ENCODE data around the gene TPM2.

Gene TPM2

DNA sequence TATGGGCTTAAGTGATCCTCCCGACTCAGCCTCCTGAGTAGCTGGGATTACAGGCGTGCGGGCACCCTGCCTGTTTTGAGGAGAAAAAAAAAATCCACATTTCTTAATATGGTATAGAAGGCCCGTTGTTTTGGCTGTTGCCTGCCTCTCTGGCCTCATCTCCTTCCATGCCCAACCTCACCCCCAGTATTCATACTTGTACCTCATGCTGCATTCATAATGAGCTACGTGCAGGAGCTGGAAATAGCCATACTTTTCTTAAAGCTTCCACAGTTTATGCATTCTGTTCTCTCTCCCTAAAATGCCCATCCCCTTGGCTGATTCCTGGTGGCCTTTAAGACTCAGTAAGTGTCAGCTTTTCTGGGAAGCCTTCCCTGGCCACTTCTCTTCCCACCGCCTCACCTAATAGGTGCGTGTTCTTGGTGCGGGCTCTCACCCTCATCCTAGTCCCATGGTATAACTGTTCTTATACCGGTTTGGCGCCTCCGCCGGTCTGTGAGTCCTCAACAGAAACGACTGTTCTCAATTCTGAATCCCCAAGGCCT is 2.1 kb upstream of the TPM2 start:
- DNase-seq, result no peak

DNA sequence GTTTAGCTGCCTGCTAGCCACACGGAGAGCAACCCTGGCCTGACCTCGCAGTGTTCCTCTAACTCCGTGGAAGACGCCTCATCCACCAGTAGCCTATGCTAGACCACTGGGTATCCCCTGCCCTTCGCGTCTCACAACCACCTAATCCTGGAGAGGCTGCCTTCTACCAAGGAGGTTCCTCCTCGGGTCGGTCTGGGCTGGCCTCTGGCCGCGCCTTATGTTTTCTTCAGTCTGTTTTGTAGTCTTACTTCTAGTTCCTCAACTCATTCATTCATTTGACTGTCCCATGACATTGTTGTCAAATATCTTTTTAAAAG is 1.6 kb upstream of the TPM2 start:
- DNase-seq, result no peak

DNA sequence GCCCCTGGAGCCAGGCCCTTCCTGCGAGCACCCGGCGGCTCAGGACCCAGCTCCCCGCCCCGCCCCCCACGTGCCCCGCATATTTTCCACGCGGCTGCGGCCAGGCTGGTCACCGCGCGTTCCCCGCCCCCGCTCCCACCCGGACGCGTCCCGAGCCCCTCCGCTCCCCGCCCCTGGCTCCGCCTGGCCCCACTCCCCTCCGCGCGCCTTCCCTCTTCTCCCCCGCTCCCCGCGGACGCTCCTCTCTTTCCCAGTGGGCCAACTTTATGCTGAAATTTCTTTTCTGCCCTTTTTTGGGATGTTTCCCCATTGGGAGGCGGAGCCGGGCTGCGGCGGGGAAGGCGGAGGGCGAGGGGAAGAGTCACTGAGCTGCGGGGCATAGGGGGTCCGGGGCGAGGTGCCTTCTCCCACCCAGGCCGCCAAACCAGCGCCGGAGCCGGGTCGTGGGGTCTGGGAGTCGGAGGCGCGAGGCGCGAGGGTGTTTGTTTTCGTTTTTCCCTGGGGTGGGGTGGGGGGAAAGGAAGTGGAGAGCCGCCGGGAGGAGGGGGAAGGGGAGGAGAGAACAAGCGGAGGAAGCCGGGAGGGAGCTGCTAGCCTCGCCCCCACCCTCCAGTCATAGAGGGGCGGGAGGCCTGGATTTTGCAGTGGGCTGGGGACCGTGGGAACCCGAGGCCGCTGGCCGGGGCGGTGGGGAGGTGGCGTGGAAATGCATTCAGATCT is 1.0 kb upstream of the TPM2 start:
- peak; percentile 84 for DNase-seq

DNA sequence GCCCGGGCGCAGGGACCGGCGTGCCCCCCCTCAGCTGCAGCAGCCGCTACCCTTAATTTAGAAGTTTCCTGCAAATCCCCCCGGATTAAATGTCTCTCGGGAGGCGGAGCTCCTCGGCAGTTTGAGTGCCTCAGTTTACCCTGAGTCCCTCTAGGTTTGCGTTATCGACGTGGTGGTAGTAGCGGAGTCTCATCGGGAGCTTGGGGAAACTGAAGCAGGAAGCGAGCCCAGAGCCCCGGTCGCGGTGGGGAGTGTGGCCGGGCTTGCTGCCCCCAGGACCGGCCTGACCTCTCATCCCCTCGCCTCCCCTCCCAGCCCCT is 529 bp upstream of the TPM2 start:
- DNase-seq, result no peak

DNA sequence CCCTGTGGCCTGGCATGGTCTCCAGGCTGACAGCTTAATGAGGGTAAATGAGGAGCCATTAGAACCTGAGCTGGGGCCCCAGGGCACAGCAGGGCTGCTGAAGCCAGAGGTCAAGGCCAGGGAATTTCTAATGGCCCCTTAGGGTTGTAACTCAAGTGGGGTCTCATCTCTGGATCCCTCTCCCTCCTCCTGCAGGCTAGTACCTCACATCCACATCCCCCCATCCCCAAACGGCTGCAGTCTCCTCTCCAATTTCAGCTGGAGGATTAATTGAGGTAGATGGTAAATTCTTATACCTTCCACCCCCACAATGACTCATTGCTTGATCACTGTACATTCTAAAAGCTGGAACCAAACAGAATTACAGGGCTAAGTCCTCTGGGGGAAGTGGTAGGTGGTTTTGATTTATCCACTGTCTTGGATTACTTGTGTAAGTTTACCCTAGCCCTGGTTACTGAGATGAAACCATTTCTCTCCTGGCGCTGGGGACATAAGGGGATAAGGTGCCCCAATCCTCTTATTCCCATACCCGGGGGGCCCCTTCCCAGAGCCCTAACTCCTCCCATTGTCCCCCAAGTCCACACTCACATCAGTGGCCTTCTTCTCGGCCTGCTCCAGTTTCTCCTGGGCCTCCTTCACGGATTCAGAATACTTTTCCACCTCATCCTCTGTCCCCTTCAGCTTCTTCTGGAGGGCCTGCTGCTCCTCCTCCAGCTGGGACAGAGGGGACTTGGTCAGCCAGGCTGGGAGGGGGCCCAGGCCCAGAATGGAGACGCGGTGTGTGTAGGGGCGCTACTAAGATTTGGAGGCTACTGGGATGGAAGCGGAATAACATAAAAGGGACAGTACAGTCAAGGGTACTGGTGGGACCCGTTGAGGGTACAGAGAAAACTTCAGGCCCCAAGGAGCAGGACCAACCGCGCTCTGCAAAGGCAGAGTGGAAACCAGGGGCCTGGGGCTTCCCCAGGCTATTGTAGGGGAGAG is 875 bp downstream of the TPM2 start:
- peak; percentile 16 for DNase-seq

DNA sequence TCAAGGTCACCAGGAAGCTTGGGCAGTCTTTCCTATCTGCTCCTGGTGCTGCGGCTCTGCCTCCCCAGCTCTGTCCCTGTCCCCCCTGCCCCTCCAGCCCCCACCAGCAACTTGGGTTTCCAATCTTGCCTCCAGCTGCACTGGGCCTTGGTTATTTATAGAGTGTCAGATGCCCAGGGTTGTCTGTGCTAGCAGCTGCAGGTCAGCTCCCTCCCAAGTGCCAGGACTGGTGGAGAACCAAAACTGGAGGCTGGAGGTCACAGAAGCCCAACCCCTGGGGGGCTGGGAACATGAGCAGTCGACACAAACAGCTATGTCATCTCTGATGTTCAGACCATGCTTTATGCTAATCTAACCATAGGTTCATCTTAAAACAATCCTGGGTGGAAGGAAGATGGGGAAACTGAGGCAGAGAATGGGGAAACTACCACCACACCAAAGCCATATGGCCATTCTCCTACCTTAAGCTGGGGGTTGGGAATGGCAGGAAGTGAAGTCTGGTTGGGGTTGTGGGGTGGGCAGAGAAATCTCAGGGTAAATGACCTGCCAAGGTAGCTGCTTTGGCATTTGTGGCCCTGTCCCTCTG is 1.7 kb downstream of the TPM2 start:
- no peak for DNase-seq

DNA sequence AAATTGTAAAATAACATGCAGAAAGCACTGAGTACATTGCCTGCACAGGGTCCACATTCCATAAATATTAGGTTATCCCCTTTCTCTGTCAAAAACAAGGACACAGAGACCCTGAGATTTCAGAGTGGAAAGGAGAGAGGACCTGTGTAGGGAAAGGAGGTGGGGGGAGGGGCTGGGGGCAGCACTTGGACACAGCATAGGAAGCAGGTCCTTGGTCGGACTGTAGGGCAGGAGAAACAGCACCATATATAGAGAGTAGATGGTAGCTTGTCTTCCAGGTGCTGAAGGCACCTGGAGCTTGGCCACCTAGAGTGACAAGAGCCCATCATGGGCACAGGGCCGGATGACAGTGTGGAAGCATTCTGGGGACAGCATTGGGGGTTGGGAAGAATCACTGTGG is 2.4 kb downstream of the TPM2 start:
- no peak for DNase-seq

DNA sequence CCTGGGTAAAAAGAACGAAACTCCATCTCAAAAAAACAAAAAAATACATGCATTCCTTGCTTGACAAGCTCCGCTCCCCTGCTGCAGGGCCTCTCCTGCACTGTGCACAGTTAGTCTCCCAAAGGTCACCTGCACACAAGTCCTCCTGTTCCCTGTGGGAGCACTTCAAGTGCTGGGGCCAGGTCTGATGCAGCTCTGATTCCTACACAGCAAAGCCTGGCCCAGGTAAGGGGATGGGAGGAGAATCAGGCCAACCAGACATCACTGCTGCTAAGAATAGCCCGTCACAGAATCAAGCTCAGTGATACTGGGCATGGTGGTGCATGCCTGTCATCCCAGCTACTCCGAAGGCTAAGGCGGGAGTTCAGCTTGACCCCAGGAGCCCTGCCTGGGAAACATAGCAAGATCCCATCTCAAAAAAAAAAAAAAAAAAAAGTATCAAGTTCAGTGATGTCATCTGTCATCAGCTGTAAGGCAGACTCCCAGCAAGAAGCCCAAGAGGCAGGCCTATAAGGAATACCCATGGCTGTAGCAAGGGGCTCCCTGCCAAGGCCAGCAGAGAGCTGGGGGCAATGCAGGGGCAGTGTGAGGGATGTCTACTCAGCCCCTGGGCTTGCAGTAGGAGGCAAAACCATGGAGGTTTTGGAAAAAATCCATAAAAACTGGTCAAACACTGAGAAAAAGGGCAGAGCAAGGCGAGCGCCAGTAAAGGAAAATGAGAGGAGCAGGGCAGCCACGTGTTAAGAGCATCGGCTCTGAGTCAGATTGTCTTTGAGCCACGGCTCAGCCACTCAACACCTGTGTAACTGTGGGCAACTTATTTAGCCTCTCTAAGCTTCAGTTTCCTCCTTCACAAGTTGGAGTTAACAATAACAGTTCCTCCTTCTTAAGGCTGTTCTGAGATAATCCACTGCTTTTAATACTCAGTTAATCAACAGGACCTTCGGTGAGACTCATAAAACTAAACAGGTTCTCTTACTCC is 3.2 kb downstream of the TPM2 start:
- DNase-seq, result no peak

DNA sequence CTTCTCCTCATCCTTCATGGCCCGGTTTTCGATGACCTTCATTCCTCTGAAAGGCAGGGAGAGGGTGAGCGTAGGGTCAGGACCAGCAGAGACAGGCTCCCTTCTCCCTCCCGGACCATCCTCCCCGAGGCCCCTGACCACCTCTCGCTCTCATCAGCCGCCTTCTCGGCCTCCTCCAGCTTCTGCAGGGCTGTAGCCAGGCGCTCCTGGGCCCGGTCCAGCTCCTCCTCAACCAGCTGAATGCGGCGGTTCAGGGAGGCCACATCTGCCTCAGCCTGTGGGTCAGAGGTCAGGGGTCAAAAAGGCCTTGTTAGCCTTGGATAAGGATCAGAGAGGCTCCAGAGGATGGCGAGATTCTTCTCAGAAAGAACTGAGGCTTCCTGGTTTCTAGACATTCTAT is 4.2 kb downstream of the TPM2 start:
- DNase-seq, result no peak

DNA sequence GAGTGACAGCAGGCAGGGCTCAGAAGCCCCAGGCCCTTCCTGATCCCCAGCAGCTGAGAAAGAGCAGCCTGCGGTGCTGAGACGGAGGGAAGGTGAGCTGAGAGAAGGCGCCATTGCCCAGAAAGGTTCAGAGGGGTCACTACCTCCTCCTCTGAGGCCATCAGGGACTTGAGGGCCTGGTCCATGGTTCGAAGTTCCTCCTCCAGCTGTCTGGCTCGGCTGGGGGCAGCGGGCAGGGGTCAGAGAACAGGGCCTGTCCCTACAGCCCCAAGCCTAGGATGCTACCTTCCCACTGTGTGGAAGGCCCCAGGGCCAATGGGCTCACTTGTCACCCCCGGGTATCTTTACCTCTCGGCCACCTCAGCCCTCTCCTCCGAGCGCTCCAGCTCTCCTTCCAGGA is 4.8 kb downstream of the TPM2 start:
- no peak for DNase-seq

DNA sequence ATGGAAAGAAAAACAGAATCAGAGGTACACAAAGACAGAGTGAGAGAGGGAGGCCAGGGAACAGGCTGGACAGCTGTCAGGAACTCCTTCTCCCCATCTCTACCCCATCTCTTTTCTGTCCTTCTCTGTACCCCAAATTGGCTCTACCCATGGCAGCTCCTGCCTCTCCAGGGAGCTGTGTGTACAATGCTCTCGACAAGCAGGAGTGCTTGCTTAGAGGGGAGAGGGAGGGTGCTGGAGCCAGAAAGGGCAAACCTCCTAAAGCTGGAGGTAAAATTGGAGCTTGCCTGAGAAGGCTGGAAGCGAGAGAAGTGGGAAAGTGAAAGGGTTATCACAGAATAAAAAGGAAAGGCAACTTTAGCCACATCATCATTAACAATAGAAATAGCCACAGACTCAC is 6.4 kb downstream of the TPM2 start:
- DNase-seq, result no peak

DNA sequence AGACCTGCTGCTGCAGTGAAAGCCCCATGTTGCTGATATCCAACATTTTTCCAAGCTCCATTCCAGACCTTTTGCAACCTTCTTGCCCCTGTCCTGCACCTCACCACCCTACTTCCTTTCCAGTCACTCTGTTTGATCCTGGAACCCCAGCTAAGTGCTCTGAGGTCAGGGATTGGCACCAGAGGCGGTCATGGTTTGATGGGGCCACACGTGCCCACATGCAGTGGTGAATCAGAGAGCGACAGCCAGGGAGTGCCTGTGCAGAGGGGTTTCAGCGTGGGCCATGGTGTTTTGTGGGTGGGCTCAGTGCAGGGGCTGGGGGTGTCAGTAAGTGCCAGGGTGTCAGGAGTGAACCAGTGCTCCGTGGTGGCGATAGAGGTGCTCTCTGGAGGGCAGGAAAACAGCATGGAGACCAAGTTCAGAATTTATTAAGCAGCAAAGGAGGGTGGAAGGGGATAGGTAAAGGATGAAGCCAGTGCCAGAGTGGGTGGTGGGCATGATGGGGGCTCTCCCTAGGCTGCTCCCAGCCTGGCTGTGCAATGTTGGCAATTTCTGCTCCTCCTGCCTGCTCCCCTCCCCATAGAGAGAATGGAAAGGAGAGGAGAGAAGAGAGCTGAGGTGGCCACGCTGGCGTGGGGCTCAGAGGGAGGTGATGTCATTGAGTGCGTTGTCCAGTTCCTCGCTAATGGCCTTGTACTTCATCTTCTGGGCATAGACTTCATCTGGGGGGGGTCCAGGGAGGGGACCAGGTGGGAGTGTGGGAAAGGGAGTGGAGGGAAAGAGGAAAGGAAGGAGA is 7.0 kb downstream of the TPM2 start:
- DNase-seq, result no peak

DNA sequence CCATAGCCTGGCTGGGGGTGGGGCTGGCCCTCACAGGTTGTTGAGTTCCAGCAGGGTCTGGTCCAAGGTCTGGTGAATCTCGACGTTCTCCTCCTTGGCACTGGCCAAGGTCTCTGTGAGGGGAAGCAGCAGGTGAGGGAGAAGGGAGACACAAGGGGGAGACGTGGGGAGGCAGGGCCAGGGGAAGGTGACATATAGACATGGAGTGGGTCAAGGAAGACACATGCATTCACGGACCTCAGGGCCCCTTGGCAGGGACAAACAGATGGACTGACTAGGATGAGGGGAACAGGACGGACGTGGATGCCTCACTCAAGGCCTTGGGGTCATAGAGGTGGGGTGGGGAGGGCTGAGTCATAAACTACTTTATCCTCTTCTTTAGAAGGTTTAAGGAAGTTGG is 7.7 kb downstream of the TPM2 start:
- no peak for DNase-seq

DNA sequence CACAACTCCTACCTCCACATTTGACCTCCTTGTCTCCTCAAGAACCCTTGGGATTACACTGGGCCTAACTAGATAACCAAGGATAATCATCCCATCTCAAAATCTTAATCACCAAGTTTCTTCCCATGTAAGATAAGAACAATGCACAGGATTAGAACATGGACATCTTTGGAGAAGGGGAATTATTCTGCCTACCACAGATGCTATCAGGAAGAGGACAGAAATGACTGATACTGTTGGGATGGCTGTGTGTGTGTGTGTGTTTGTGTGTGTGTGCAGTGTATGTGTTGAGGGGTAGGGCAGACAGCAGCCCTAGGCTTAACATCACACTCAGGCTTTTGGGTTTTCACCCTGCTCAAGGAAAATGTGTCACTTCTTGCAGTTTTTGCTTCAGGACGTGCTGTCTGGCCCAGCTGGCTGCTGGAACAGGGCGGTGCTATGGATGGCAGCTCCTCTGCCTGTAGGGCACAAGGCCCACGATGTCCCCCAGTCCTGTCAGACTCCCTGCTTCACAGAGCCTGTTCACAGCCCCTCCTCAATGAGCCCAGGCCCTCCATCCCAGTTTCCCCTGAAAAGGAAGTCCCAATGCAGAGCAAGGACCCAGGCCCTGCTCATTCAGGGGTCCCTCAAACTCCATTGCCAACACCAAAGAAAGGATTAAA is 8.3 kb downstream of the TPM2 start:
- no peak for DNase-seq

DNA sequence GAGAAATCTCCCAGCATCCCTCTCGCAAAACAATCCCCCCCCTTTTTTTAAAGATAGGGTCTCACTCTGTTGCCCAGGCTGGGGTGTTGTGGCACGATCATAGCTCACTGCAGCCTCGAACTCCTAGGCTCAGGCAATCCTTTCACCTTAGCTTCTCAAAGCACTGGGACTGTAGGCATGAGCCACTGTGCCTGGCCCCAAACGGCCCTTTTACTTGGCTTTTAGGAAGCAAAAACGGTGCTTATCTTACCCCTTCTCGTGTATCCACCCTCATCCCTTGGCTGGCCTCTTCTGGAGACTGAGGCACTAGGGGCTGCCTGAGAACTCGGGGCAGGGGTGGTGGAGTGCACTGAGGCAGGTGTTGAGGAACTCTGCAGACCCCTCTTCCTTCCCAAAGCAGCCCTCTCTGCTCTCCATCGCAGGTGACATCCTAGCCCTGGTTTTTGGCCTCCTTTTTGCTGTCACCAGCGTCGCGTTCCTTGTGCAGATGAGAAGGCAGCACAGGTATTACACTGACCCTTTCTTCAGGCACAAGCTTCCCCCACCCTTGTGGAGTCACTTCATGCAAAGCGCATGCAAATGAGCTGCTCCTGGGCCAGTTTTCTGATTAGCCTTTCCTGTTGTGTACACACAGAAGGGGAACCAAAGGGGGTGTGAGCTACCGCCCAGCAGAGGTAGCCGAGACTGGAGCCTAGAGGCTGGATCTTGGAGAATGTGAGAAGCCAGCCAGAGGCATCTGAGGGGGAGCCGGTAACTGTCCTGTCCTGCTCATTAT is 9.2 kb downstream of the TPM2 start:
- DNase-seq, result no peak

DNA sequence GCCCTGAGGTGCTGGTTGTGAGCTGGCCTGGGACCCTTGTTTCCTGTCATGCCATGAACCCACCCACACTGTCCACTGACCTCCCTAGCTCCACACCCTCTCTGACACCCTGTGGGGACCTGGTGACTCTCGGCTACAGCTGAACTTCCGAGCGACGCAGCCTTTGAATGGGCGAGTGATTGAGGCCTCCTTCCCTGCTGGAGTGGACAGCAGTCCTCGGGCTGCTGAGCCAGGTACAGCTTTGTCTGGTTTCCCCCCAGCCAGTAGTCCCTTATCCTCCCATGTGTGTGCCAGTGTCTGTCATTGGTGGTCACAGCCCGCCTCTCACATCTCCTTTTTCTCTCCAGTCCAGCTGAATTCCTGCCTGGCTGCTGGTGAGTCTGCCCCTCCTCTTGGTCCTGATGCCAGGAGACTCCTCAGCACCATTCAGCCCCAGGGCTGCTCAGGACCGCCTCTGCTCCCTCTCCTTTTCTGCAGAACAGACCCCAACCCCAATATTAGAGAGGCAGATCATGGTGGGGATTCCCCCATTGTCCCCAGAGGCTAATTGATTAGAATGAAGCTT is 9.9 kb downstream of the TPM2 start:
- DNase-seq, result no peak

DNA sequence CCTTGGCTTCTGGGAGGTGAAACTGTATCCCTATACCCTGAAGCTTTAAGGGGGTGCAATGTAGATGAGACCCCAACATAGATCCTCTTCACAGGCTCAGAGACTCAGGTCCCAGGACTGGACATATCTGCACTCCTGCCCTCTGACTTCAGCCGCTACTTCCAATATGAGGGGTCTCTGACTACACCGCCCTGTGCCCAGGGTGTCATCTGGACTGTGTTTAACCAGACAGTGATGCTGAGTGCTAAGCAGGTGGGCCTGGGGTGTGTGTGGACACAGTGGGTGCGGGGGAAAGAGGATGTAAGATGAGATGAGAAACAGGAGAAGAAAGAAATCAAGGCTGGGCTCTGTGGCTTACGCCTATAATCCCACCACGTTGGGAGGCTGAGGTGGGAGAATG is 10.6 kb downstream of the TPM2 start:
- no peak for DNase-seq

DNA sequence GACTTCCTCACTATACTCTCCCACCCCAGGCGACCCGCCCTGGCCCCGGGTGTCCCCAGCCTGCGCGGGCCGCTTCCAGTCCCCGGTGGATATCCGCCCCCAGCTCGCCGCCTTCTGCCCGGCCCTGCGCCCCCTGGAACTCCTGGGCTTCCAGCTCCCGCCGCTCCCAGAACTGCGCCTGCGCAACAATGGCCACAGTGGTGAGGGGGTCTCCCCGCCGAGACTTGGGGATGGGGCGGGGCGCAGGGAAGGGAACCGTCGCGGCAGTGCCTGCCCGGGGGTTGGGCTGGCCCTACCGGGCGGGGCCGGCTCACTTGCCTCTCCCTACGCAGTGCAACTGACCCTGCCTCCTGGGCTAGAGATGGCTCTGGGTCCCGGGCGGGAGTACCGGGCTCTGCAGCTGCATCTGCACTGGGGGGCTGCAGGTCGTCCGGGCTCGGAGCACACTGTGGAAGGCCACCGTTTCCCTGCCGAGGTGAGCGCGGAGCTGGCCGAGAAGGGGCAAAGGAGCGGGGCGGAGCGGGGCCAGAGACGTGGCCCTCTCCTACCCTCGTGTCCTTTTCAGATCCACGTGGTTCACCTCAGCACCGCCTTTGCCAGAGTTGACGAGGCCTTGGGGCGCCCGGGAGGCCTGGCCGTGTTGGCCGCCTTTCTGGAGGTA is 13.9 kb downstream of the TPM2 start:
- peak; percentile 86 for DNase-seq

DNA sequence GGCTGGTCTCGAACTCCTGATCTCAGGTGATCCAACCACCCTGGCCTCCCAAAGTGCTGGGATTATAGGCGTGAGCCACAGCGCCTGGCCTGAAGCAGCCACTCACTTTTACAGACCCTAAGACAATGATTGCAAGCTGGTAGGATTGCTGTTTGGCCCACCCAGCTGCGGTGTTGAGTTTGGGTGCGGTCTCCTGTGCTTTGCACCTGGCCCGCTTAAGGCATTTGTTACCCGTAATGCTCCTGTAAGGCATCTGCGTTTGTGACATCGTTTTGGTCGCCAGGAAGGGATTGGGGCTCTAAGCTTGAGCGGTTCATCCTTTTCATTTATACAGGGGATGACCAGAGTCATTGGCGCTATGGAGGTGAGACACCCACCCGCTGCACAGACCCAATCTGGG is 14.5 kb downstream of the TPM2 start:
- DNase-seq, result peak; percentile 62

DNA sequence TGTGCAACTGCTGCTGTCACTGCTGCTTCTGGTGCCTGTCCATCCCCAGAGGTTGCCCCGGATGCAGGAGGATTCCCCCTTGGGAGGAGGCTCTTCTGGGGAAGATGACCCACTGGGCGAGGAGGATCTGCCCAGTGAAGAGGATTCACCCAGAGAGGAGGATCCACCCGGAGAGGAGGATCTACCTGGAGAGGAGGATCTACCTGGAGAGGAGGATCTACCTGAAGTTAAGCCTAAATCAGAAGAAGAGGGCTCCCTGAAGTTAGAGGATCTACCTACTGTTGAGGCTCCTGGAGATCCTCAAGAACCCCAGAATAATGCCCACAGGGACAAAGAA is 15.7 kb downstream of the TPM2 start:
- no peak for DNase-seq
